B cell (primary cell): ENCODE data around the gene TBCD. TPM values are rescaled to one million over a fixed set of nuclear protein-coding genes. Genes with fewer than 3 reads are reported as not detected.
"Not testable (repeated sequence)": the region's sequence is repeated elsewhere in the genome, so short reads cannot be mapped to it uniquely, and the experiment has no call there.

Experiments
- ATAC-seq: fragments of 200-7000 bp; cut with Tn5 transposase; one replicate; pipeline ENCODE4 v1.10.0; 2021; ENCODE audit warnings: low read depth, mild to moderate bottlenecking, moderate number of reproducible peaks, moderate library complexity
- CTCF ChIA-PET: fragments of 350-600 bp; sonication (Branson Sonifier 250); formaldehyde crosslinking; loops from one replicate; lab custom pipeline; 2021; ENCODE audit warnings: antibody characterized with exemption, inconsistent platforms; lab: Charles Lee
- POLR2A ChIA-PET: fragments of 350-600 bp; sonication (Branson Sonifier 250); formaldehyde crosslinking; loops from one replicate; lab custom pipeline; 2021; ENCODE audit warnings: antibody characterized with exemption; lab: Charles Lee
- DNase-seq: peaks from one replicate; pipeline ENCODE4 v3.0.0; 2013
- H2AFZ ChIP-seq: 2 replicates; pipeline ENCODE4 v1.6.1; 2012; ENCODE audit warnings: mild to moderate bottlenecking, low read depth, low read length; ENCODE audit not compliant: insufficient read depth, poor library complexity, severe bottlenecking
- H3K27ac ChIP-seq, 2 donors: 1 replicate in 1 of 2; 2 replicates in 1 of 2; pipeline ENCODE4 v1.5.1; 2012 to 2013; ENCODE audit warnings: low read length in 2 of 2, mild to moderate bottlenecking in 2 of 2, moderate library complexity in 1 of 2
- H3K27me3 ChIP-seq, 4 experiments: fragments of 200-600 bp in 1 of 4; sonication (generic) in 1 of 4; replicated peaks in 1 of 4; 1 replicate in 2 of 4; 2 replicates in 2 of 4; pipeline versions ENCODE4 v1.6.1 to v1.7.0; 2013 to 2016; ENCODE audit warnings: low read length in 3 of 4, mild to moderate bottlenecking in 2 of 4, mixed read lengths in 1 of 4, moderate library complexity in 1 of 4; ENCODE audit not compliant: insufficient read depth in 4 of 4, control insufficient read depth in 3 of 4; ENCODE audit errors: control extremely low read depth in 1 of 4
- H3K36me3 ChIP-seq, 2 experiments: replicated peaks in 1 of 2; 1 replicate in 1 of 2; 2 replicates in 1 of 2; pipeline versions ENCODE4 v1.6.1 to v1.7.1; 2013; ENCODE audit warnings: low read length in 1 of 2; ENCODE audit not compliant: insufficient read depth in 2 of 2, control insufficient read depth in 1 of 2; ENCODE audit errors: control extremely low read depth in 1 of 2, extremely low read depth in 1 of 2
- H3K4me1 ChIP-seq, 2 donors: fragments of 200-600 bp in 1 of 2; sonication (generic) in 1 of 2; 1 replicate in 1 of 2; 2 replicates in 1 of 2; pipeline versions ENCODE4 v1.5.1 to v1.6.1; 2013 to 2017; ENCODE audit warnings: low read length in 2 of 2; ENCODE audit not compliant: control insufficient read depth in 2 of 2, insufficient read depth in 2 of 2
- H3K4me2 ChIP-seq: replicated peaks from 2 replicates; pipeline ENCODE3; 2012; ENCODE audit warnings: mild to moderate bottlenecking, low read depth, low read length; ENCODE audit not compliant: poor library complexity, severe bottlenecking
- H3K4me3 ChIP-seq, 5 experiments: fragments of 200-600 bp in 1 of 5; sonication (generic) in 1 of 5; 1 replicate in 3 of 5; 2 replicates in 2 of 5; pipeline versions ENCODE4 v1.5.1 to v1.7.0; 2011 to 2016; ENCODE audit warnings: low read length in 4 of 5, mild to moderate bottlenecking in 4 of 5, low read depth in 2 of 5, control low read depth in 1 of 5, moderate library complexity in 1 of 5; ENCODE audit not compliant: insufficient read depth in 1 of 5; ENCODE audit errors: control extremely low read depth in 1 of 5, extremely low read depth in 1 of 5
- H3K79me2 ChIP-seq: fragments of 200-600 bp; sonication (generic); one replicate; pipeline ENCODE4 v1.6.0; 2016; ENCODE audit warnings: low read length; ENCODE audit not compliant: control insufficient read depth, insufficient read depth
- H3K9ac ChIP-seq: fragments of 200-600 bp; sonication (generic); 2 replicates; pipeline ENCODE4 v1.6.1; 2017; ENCODE audit warnings: mild to moderate bottlenecking, low read length, moderate library complexity
- H3K9me3 ChIP-seq, 3 donors: one replicate each; pipeline versions ENCODE4 v1.6.1 to v1.7.1; 2013; ENCODE audit warnings: low read length in 2 of 3; ENCODE audit not compliant: control insufficient read depth in 2 of 3, insufficient read depth in 1 of 3; ENCODE audit errors: control extremely low read depth in 1 of 3
- H4K20me1 ChIP-seq: 2 replicates; pipeline ENCODE4 v1.6.0; 2012; ENCODE audit warnings: mild to moderate bottlenecking, low read length; ENCODE audit not compliant: insufficient read depth, control insufficient read depth, poor library complexity, severe bottlenecking
- H3K27ac Mint-ChIP-seq: one replicate; pipeline ENCODE4 v1.8.0; 2021; ENCODE audit warnings: mixed read lengths
- H3K27me3 Mint-ChIP-seq: one replicate; pipeline ENCODE4 v1.8.0; 2021; ENCODE audit warnings: mixed read lengths
- H3K4me1 Mint-ChIP-seq: one replicate; pipeline ENCODE4 v1.8.0; 2021; ENCODE audit warnings: mixed read lengths
- H3K4me3 Mint-ChIP-seq: one replicate; pipeline ENCODE4 v1.8.0; 2021; ENCODE audit warnings: mixed read lengths
- H3K9me3 Mint-ChIP-seq: one replicate; pipeline ENCODE4 v1.8.0; 2022; ENCODE audit warnings: mixed read lengths; ENCODE audit not compliant: insufficient read depth
- EZH2 ChIP-seq: IDR thresholded peaks from 2 replicates; pipeline ENCODE4 v1.6.1; 2012; ENCODE audit warnings: borderline replicate concordance, low read depth, mild to moderate bottlenecking, moderate library complexity, low read length; ENCODE audit not compliant: insufficient read depth, poor library complexity, severe bottlenecking
- WGBS: methylation state at CpG from one replicate; pipeline ENCODE4 v1.1.5; 2013; ENCODE audit warnings: missing lambda C conversion rate; ENCODE audit not compliant: insufficient coverage; 5-methylcytosine and 5-hydroxymethylcytosine counted together
- intact Hi-C: fragments of 100-400 bp; cut with micrococcal nuclease; formaldehyde crosslinking; loops from one replicate; pipeline ENCODE4 v1.10.0; 2022
- polyA plus RNA-seq: library from polyadenylated mRNA; depleted of rRNA; stranded (reverse); fragments of >200 nt; gene quantifications from 2 replicates; pipeline ENCODE4 v1.2.3, GENCODE V29; 2012
- total RNA-seq, 2 donors: library from RNA; stranded (reverse); fragments of 120-200 nt in 1 of 2; gene quantifications; 1 replicate in 1 of 2; 2 replicates in 1 of 2; pipeline versions ENCODE4 v1.2.3 to v1.2.4, GENCODE V29; 2013 to 2022
- TF ChIP-seq, protein P1 (sequence below): fragments of 200-600 bp; IDR thresholded peaks from one replicate; pipeline ENCODE4 v1.8.0; 2022; ENCODE audit warnings: antibody characterized with exemption, mild to moderate bottlenecking

Gene TBCD
- total and polyA plus RNA-seq, 2 donors (not counting 1 experiment from before 2014, with no cell fraction given) = 60.8 to 101 TPM

- 95% methylated on average over 7 of the region's 7 CpGs for WGBS
- Mint-ChIP-seq H3K27me3 (no peaks in the 10 kb centered on the region), H3K9me3 (no peaks in the 10 kb centered on the region), H3K4me1 (peaks cover 7% of the 10 kb centered on the region), H3K4me3 (no peak overlapping the region), H3K27ac (no peak overlapping the region)
- DNase-seq = no peak
- H3K79me2 ChIP-seq = no peaks in the 10 kb centered on the region
- H3K36me3 ChIP-seq = peaks cover 0 to 28% of the 10 kb centered on the region in 2 experiments
- intact Hi-C loops = no loop called here
- no peaks in the 10 kb centered on the region for H4K20me1 ChIP-seq
- H3K9ac ChIP-seq = no peak overlapping the region
- ChIA-PET CTCF (interaction anchor here (0.9 to 1.4 kb wide), 2 partner anchors 12 to 16 kb away, joined by 3 read pairs; no protein-coding TSS in a partner anchor), POLR2A (no interaction called here)
- no peak overlapping the region for H3K4me2 ChIP-seq
- no peak overlapping the region for H2AFZ ChIP-seq
- H3K9me3 ChIP-seq = peaks cover 0 to 3% (median 0%) of the 10 kb centered on the region in 3 donors
- no peaks in the 10 kb centered on the region for H3K27me3 ChIP-seq
- H3K4me3 ChIP-seq = no peak overlapping the region
- H3K4me1 ChIP-seq = no peaks in the 10 kb centered on the region
- ATAC-seq = no peak
- TF ChIP-seq, protein P1, sequence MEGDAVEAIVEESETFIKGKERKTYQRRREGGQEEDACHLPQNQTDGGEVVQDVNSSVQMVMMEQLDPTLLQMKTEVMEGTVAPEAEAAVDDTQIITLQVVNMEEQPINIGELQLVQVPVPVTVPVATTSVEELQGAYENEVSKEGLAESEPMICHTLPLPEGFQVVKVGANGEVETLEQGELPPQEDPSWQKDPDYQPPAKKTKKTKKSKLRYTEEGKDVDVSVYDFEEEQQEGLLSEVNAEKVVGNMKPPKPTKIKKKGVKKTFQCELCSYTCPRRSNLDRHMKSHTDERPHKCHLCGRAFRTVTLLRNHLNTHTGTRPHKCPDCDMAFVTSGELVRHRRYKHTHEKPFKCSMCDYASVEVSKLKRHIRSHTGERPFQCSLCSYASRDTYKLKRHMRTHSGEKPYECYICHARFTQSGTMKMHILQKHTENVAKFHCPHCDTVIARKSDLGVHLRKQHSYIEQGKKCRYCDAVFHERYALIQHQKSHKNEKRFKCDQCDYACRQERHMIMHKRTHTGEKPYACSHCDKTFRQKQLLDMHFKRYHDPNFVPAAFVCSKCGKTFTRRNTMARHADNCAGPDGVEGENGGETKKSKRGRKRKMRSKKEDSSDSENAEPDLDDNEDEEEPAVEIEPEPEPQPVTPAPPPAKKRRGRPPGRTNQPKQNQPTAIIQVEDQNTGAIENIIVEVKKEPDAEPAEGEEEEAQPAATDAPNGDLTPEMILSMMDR = no peak
- no peak for TF ChIP-seq EZH2
- H3K27ac ChIP-seq = no peak overlapping the region
These were observed 17.2 kb downstream of the TBCD start for GRCh38 chr17:82769041-82769440.

DNA sequence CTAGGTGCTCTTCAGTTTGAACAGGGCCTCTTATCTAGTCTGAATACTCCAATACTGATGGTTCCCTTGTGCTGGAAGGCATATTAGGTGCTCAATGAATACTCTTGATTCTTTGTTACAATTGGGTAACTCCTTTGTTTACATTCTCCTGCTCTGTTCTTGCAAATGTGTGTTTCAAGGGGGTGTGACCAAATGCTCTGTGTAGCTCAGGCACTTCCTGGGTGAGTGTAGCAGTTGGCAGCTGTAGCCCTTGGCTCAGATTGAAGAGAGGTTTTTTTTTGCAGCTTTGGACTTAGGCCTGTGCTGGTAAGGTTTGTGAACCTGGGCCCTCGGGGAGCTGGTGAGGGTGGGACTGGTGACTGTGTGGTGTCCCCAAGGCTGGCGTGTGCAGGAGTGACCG lies 20.2 kb downstream of the TBCD start:
- ChIA-PET POLR2A (no interaction called here), CTCF (interaction anchor here (0.7 to 1.0 kb wide), 3 partner anchors 10 to 192 kb away, joined by 3 read pairs; no protein-coding TSS in a partner anchor)
- H3K4me1 ChIP-seq = peaks cover 16 to 24% of the 10 kb centered on the region in 2 donors
- Mint-ChIP-seq H3K4me1 (peaks cover 21% of the 10 kb centered on the region), H3K9me3 (no peaks in the 10 kb centered on the region), H3K27ac (peak overlapping the region; percentile 8), H3K27me3 (no peaks in the 10 kb centered on the region), H3K4me3 (no peak overlapping the region)
- TF ChIP-seq EZH2 = no peak
- DNase-seq (no peak), ATAC-seq (no peak)
- no peaks in the 10 kb centered on the region for H3K79me2 ChIP-seq
- no peak overlapping the region for H3K4me2 ChIP-seq
- no peak overlapping the region for H3K27ac ChIP-seq
- 97% methylated on average over 3 of the region's 3 CpGs for WGBS
- intact Hi-C loops = no loop called here
- H3K9me3 ChIP-seq = peaks cover 0 to 3% (median 0%) of the 10 kb centered on the region in 3 donors
- no peaks in the 10 kb centered on the region for H3K27me3 ChIP-seq
- H2AFZ ChIP-seq = no peak overlapping the region
- H3K9ac ChIP-seq = no peak overlapping the region
- H3K36me3 ChIP-seq = peaks cover 0 to 18% of the 10 kb centered on the region in 2 experiments
- no peak overlapping the region for H3K4me3 ChIP-seq
- H4K20me1 ChIP-seq = no peaks in the 10 kb centered on the region

DNA sequence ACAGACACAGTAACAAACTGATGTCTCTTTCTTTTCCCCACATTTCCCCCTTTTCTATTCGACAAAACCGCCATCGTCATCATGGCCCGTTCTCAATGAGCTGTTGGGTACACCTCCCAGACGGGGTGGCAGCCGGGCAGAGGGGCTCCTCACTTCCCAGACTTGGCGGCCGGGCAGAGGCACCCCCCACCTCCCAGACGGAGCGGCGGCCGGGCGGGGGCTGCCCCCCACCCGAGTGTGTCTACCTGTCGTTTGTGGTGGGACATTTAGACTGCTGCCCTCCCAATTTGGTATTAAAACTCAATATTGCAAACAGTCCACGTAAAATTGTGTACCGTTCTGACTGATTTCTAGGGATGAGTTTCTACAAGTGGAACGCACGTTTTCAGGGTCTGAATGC lies 22.6 kb downstream of the TBCD start:
- POLR2A ChIA-PET, H3K27ac Mint-ChIP-seq, H3K9ac ChIP-seq, H3K36me3 ChIP-seq, H3K27ac ChIP-seq, DNase-seq, H3K9me3 ChIP-seq, H3K27me3 Mint-ChIP-seq, H3K9me3 Mint-ChIP-seq, H2AFZ ChIP-seq, ATAC-seq, H3K79me2 ChIP-seq, H3K4me3 ChIP-seq, H4K20me1 ChIP-seq, H3K27me3 ChIP-seq, H3K4me2 ChIP-seq: not testable (repeated sequence)
- WGBS = 94% methylated on average over 11 of the region's 19 CpGs
- H3K4me3 Mint-ChIP-seq = peak overlapping the region; percentile 70
- intact Hi-C loops = loop anchor here (2.0 kb wide), 2 partner anchors 106 to 422 kb away; no protein-coding TSS in a partner anchor
- H3K4me1 Mint-ChIP-seq = peaks cover 21% of the 10 kb centered on the region
- H3K4me1 ChIP-seq = peaks cover 16 to 29% of the 10 kb centered on the region in 2 donors
- CTCF ChIA-PET = interaction anchor here (0.6 to 4.2 kb wide), 7 partner anchors 79 to 425 kb away, joined by 3 to 25 read pairs (median 5); no protein-coding TSS in a partner anchor
